Activated naive CD8-positive, alpha-beta T cell treated with anti-CD3 and anti-CD28 coated beads, Interleukin-2, amount 10 ng/mL, durations not matched to agents 7 days and 5 days (primary cell): Measurements from ENCODE around the gene KIF26A. TPM values are rescaled to one million over a fixed set of nuclear protein-coding genes. Genes with fewer than 3 reads are reported as not detected.

Source experiments
- ATAC-seq: fragments of 150-1000 bp; cut with Tn5 transposase; one replicate; pipeline ENCODE4 v1.10.0; 2021; ENCODE audit warnings: low read depth, moderate library complexity
- POLR2A ChIA-PET: fragments of 350-600 bp; sonication (Branson Sonifier 250); formaldehyde crosslinking; loops from one replicate; lab custom pipeline; 2021; ENCODE audit warnings: antibody characterized with exemption; lab: Charles Lee
- DNase-seq: peaks from one replicate; pipeline ENCODE4 v3.0.0; 2021
- H3K27ac Mint-ChIP-seq: one replicate; pipeline ENCODE4 v1.8.0; 2022; ENCODE audit warnings: mild to moderate bottlenecking, mixed read lengths
- H3K27me3 Mint-ChIP-seq: one replicate; pipeline ENCODE4 v1.8.0; 2022; ENCODE audit warnings: mild to moderate bottlenecking, moderate library complexity, mixed read lengths
- H3K36me3 Mint-ChIP-seq: one replicate; pipeline ENCODE4 v1.8.0; 2021; ENCODE audit warnings: mild to moderate bottlenecking, mixed read lengths
- H3K4me1 Mint-ChIP-seq: one replicate; pipeline ENCODE4 v1.8.0; 2021; ENCODE audit warnings: mixed read lengths
- H3K4me3 Mint-ChIP-seq: one replicate; pipeline ENCODE4 v1.8.0; 2022; ENCODE audit warnings: mild to moderate bottlenecking, moderate library complexity, mixed read lengths
- H3K9me3 Mint-ChIP-seq: one replicate; pipeline ENCODE4 v1.8.0; 2021; ENCODE audit warnings: mixed read lengths
- total RNA-seq, 2 experiments: library from RNA; stranded (reverse); gene quantifications; one replicate each; pipeline ENCODE4 v1.2.3, GENCODE V29; 2021

Gene KIF26A
- total RNA-seq, 2 experiments from 2014 or later: 0.17 to 0.26 TPM

DNA sequence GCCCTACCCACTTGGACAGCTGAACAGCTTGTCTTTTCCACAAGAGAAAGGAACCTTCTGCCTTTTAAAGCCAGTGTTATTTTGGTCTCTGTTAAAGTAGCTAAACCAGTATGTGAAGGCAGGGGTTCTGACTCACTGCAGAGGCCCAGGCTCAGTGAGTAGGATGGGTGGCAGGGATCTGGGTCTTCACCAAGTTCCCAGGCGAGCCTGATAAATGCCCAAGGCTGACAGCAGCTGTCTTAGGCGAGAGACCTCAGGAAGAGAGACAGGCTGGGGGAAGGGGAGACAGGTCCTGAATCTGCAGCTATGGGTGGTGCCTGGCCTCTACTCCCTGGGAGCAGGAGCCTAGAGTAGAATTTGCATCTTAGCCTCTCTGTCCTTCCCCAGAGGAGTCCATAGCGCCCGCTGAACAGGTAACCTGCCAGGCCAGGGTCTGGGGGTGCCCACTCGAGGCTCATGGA, 18.1 kb upstream of the KIF26A start:
- ATAC-seq: no peak
- Mint-ChIP-seq H3K36me3 (no peaks in the 10 kb centered on the region), H3K27me3 (peaks cover 41% of the 10 kb centered on the region), H3K4me3 (no peak overlapping the region), H3K4me1 (no peaks in the 10 kb centered on the region), H3K9me3 (peaks cover 5% of the 10 kb centered on the region), H3K27ac (no peak overlapping the region)
- DNase-seq: no peak
- POLR2A ChIA-PET: no interaction called here

DNA sequence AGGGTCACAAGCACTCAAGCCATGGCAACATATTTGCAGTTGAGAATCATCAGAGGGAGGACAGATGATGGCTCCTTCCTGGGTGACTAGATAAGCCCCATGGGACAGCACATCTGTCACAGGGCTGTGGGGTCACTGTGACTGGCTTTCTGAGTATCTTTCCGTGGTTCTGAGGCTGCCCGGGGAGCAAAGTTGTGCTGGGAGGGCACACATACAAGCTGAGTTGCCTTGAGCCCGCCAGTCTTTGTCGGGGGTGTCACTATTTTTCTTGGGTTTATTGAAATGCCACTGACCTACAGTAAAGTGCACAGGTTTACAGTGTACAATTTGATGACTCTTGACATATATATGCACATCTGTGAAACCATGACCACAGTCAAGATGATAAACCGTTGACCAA, 17.2 kb upstream of the KIF26A start:
- peaks cover 5% of the 10 kb centered on the region for H3K9me3 Mint-ChIP-seq
- H3K27me3 Mint-ChIP-seq: peaks cover 43% of the 10 kb centered on the region
- no peak for ATAC-seq
- POLR2A ChIA-PET: no interaction called here
- H3K4me1 Mint-ChIP-seq: no peaks in the 10 kb centered on the region
- H3K27ac Mint-ChIP-seq: no peak overlapping the region
- H3K36me3 Mint-ChIP-seq: no peaks in the 10 kb centered on the region
- DNase-seq: no peak
- no peak overlapping the region for H3K4me3 Mint-ChIP-seq

DNA sequence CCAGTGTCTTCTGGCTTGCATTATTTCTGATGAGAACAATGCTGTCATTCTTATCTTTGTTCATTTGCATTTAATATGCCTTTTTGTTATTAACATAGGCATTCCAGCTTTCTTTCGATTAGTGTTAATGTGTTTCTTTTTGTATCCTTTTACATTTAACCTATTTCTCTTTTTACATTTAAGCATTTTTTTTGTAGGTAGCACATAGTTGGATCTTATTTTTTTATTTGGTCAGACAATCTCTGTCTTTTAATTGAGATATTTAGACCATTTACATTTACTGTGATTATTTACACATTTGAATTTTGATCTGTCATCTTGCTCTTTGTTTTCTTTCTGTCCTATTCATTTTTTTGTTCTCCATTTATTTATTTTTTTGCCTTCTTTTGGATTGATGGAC, 14.5 kb upstream of the KIF26A start:
- Mint-ChIP-seq H3K4me1 (no peaks in the 10 kb centered on the region), H3K4me3 (no peak overlapping the region), H3K27ac (no peak overlapping the region), H3K27me3 (peaks cover 30% of the 10 kb centered on the region), H3K36me3 (no peaks in the 10 kb centered on the region), H3K9me3 (peaks cover 8% of the 10 kb centered on the region)
- no peak for DNase-seq
- POLR2A ChIA-PET: no interaction called here
- no peak for ATAC-seq

DNA sequence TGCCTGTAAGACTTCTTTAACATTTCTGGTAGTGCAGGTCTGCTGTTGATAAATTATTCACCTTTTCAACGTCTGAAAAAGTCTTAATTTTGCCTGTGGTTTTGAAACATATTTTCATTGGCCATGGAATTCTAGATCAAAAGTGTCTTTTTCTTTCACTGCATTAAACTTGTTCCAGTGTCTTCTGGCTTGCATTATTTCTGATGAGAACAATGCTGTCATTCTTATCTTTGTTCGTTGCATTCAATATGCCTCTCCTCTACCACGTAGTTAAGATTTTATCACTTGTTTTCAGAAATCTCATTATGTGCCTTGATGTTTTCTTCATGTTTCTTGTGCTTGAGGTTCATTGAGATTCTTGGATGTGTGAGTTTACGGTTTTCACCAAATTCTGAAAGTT, 13.4 kb upstream of the KIF26A start:
- ATAC-seq (no peak), DNase-seq (no peak)
- H3K36me3 Mint-ChIP-seq: peaks cover 2% of the 10 kb centered on the region
- POLR2A ChIA-PET: no interaction called here
- peaks cover 29% of the 10 kb centered on the region for H3K27me3 Mint-ChIP-seq
- no peak overlapping the region for H3K4me3 Mint-ChIP-seq
- H3K4me1 Mint-ChIP-seq: no peaks in the 10 kb centered on the region
- peaks cover 12% of the 10 kb centered on the region for H3K9me3 Mint-ChIP-seq
- H3K27ac Mint-ChIP-seq: no peak overlapping the region

DNA sequence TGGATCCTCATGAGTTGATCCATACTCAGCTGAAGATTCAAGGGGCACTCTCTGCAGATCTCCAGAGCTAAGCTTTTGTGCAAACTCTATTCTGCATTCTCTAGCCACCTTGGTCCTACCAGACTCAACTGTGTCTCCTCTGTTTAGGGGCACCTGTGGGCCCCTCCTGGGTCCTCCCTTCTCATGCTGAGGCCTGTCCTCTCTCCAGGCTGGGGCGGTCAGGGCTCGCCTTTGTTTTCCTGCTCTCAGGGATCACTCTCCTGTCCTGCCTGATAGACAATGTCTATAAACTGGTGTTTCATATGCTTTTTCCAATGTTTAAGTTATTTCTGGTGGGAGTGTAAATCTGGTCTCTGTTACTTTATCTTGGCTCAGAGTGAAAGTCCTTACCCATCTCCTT, 11.6 kb upstream of the KIF26A start:
- Mint-ChIP-seq H3K27me3 (peaks cover 20% of the 10 kb centered on the region), H3K4me3 (no peak overlapping the region), H3K4me1 (no peaks in the 10 kb centered on the region), H3K27ac (no peak overlapping the region), H3K9me3 (peaks cover 12% of the 10 kb centered on the region), H3K36me3 (peaks cover 2% of the 10 kb centered on the region)
- ATAC-seq (no peak), DNase-seq (no peak)
- POLR2A ChIA-PET: no interaction called here

DNA sequence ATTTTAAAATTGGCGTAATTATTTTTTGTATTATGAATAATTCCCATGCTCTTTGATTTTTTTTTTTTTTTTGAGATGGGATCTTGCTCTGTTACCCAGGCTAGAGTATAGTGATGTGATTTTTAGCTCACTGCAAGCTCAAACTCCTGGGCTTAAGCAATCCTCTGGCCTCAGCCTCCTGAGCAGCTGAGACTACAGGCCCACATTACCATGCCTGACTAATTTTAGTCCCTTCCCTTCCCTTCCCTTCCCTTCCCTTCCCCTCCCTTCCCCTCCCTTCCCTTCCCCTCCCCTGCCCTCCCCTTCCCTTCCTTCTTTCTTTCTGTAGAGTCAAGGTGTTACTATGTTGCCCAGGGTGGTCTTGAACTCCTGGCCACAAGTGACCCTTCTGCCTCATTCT, 9.4 kb upstream of the KIF26A start:
- Mint-ChIP-seq H3K27ac (no peak overlapping the region), H3K27me3 (peaks cover 14% of the 10 kb centered on the region), H3K4me3 (no peak overlapping the region), H3K9me3 (peaks cover 12% of the 10 kb centered on the region), H3K36me3 (peaks cover 2% of the 10 kb centered on the region), H3K4me1 (no peaks in the 10 kb centered on the region)
- DNase-seq (no peak), ATAC-seq (no peak)
- POLR2A ChIA-PET: no interaction called here

DNA sequence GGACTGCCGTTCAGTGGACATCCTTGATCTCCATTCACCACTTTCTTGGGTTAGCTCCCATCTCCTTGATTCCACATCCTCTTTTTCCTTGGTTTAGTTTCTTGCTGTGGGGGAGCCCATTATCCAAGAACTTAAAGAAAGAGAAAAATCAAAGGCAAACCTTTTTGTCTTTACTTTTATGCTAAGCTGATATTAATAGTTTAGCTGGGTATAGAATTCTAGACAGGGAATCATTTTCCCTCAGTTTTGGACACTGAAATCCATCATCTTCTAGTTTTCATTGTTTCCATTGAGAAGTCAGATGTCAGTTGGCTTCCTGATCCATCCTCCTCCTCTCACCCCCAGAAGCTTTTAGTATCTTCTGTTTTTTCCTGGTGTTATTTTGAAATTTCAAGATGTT, 8.8 kb upstream of the KIF26A start:
- no peaks in the 10 kb centered on the region for H3K4me1 Mint-ChIP-seq
- no peak for DNase-seq
- H3K9me3 Mint-ChIP-seq: peaks cover 12% of the 10 kb centered on the region
- no peak for ATAC-seq
- H3K36me3 Mint-ChIP-seq: peaks cover 2% of the 10 kb centered on the region
- POLR2A ChIA-PET: no interaction called here
- H3K4me3 Mint-ChIP-seq: no peak overlapping the region
- H3K27ac Mint-ChIP-seq: no peak overlapping the region
- H3K27me3 Mint-ChIP-seq: peaks cover 16% of the 10 kb centered on the region

DNA sequence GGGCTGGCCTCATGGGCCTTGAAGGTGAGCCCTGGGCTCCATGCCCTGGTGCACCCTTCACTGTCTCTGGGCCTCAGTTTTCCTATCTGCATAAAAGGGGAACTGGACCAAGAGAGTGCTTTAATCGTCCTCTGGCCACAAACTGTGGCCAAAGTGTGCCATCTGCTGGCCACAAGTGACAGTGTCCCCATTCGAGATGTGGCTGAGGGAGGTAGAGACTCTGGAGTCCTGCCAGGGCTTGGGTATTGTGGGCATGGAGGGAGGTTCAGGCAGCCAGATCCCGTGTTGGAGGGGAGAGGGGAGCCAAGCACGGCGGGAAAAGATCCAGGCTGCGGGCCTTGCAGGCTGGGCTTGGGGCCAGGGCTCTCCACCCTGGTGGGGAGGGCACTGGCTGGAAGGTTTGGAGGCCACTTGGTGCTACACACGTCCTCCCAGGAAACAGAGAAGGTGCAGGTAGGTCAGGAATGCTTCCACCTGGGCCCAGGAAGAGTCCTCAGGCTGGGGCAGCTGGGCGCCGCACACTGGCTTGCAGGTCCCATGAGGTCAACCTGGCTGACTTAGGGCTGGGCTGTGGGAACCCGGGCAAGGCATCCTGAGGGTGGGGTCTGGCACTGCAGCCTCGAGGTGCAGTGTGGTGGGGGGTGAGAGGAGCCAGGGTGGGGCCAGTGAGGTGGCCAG, 7.3 kb upstream of the KIF26A start:
- Mint-ChIP-seq H3K27ac (no peak overlapping the region), H3K27me3 (peaks cover 22% of the 10 kb centered on the region), H3K4me3 (no peak overlapping the region), H3K9me3 (peaks cover 8% of the 10 kb centered on the region), H3K4me1 (no peaks in the 10 kb centered on the region), H3K36me3 (peaks cover 2% of the 10 kb centered on the region)
- ATAC-seq: no peak
- peak; percentile 34 for DNase-seq
- POLR2A ChIA-PET: no interaction called here

DNA sequence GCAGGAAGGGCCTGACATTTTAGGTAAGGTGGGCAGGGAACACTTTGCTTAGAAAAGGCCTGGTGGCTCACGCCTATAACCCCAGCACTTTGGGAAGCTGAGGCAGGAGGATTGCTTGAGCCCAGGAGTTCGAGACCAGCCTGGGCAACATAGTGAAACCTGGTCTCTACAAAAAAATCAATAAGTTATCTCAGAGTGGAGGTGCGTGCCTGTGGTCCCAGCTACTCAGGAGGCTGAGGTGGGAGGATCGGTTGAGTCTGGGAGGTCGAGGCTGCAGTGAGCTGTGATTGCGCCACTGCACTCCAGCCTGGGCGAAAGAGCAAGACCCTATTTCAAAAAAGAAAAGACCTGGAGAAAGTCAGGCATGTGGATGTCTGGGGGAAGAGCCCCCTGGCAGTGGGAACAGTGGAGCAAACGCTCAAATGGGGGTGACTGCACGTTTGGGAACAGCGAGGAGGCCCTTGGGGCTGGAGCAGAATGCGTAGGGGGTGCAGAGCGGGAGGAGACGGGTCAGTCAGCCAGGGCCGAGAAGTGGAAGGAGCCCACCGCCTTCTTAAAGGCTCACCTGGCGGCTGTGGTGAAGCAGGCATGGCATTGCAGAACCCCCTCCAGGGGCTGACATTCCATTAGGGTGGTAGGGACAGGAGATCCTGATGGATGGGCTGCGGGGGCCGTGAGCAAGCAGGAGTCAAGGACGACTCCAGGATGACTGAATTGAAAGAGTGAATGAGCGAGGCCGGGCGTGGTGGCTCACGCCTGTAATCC, 6.2 kb upstream of the KIF26A start:
- H3K4me1 Mint-ChIP-seq: no peaks in the 10 kb centered on the region
- POLR2A ChIA-PET: no interaction called here
- peaks cover 6% of the 10 kb centered on the region for H3K9me3 Mint-ChIP-seq
- no peak overlapping the region for H3K4me3 Mint-ChIP-seq
- DNase-seq: no peak
- ATAC-seq: no peak
- H3K27ac Mint-ChIP-seq: no peak overlapping the region
- H3K27me3 Mint-ChIP-seq: peaks cover 27% of the 10 kb centered on the region
- peaks cover 2% of the 10 kb centered on the region for H3K36me3 Mint-ChIP-seq

DNA sequence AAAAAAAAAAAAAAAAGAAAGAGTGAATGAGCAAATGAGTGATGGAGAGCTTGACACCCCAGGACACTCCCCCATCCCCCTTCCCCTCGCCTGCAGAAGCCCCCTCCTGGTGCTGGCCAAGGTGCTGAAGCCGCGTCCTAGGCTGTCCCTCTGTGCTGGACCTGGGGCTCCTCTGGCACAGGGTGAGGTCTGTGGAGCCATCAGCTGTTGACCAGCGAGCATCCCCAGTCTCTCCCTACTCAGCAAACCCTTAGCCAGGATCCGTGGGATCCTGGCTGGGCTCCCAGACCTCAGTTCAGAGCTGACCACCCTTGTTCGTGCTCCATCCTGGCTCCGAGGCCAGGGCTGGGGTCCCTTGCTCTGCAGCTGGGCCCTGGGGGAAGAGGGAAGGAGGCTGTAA, 5.4 kb upstream of the KIF26A start:
- Mint-ChIP-seq H3K9me3 (peaks cover 6% of the 10 kb centered on the region), H3K4me1 (no peaks in the 10 kb centered on the region), H3K36me3 (peaks cover 2% of the 10 kb centered on the region), H3K27me3 (peaks cover 29% of the 10 kb centered on the region), H3K4me3 (no peak overlapping the region), H3K27ac (no peak overlapping the region)
- ATAC-seq (no peak), DNase-seq (no peak)
- POLR2A ChIA-PET: no interaction called here

DNA sequence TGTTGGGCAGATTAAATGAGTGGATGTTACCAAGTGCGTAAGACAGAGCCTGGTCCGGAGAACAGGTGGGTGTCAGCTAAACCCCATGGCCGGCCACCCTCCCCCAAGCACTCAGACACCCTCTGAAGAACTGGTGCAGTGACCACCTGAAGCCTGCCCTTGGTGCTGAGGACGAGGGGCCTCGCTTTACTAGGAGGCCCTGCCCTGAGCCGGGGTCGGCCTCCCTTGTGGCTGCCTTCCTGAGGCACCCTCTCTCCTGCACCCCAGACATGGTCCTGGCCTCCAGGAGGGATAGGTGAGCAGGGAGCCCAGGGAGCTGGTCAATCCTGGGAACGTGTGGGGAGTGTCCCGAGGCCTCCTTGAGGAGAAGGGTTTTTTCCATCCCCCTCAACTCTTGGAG, 4.9 kb upstream of the KIF26A start:
- H3K27ac Mint-ChIP-seq: no peak overlapping the region
- POLR2A ChIA-PET: no interaction called here
- DNase-seq (no peak), ATAC-seq (no peak)
- no peak overlapping the region for H3K4me3 Mint-ChIP-seq
- H3K9me3 Mint-ChIP-seq: peaks cover 5% of the 10 kb centered on the region
- H3K36me3 Mint-ChIP-seq: peaks cover 2% of the 10 kb centered on the region
- H3K27me3 Mint-ChIP-seq: peaks cover 29% of the 10 kb centered on the region
- no peaks in the 10 kb centered on the region for H3K4me1 Mint-ChIP-seq

DNA sequence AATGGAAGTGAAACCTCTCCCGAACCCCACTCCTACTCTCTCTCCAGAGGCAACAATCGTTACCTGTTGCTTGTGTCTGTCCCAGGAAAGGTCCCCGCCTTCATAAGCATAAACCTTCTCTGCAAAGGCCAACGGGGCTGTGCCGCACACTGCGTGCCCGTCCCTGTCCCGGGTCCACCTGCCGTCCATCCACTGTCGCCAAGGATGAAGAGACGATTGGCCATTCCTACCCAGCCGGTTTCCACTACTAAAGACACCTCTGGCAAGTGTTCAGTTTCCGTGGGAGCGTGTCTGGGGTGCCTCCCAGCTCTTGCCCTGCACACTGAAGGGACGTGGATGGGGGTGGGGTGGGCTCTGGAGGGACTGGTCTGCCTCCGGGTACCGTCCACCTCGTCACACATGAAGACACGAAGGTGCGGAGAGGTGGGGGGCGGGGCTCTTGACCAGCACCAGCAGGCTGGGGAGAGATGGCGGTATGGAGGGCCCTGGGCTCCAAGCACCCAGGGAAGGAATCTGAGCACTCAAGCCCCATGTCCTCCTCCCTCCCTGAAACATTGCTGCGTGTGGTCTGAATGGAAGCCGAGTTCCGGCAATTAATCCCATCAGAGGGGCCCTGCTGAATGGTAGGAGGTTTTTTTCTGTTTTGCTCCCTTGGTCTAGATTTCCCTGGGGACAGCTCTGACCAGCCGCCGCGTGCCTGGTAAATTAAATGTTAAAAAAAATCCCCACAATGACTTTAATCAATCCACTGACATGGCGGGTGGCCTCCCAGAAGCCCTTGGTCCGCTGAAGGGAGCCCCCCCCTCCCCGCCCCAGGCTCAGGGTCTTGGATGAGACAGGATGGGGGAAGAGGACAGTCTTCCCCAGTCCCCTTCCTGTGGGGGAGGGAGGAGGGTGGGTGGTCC, 4.1 kb upstream of the KIF26A start:
- H3K4me1 Mint-ChIP-seq: no peaks in the 10 kb centered on the region
- POLR2A ChIA-PET: no interaction called here
- H3K4me3 Mint-ChIP-seq: no peak overlapping the region
- H3K9me3 Mint-ChIP-seq: peaks cover 4% of the 10 kb centered on the region
- H3K36me3 Mint-ChIP-seq: peaks cover 2% of the 10 kb centered on the region
- no peak overlapping the region for H3K27ac Mint-ChIP-seq
- H3K27me3 Mint-ChIP-seq: peaks cover 29% of the 10 kb centered on the region
- no peak for DNase-seq
- ATAC-seq: no peak

DNA sequence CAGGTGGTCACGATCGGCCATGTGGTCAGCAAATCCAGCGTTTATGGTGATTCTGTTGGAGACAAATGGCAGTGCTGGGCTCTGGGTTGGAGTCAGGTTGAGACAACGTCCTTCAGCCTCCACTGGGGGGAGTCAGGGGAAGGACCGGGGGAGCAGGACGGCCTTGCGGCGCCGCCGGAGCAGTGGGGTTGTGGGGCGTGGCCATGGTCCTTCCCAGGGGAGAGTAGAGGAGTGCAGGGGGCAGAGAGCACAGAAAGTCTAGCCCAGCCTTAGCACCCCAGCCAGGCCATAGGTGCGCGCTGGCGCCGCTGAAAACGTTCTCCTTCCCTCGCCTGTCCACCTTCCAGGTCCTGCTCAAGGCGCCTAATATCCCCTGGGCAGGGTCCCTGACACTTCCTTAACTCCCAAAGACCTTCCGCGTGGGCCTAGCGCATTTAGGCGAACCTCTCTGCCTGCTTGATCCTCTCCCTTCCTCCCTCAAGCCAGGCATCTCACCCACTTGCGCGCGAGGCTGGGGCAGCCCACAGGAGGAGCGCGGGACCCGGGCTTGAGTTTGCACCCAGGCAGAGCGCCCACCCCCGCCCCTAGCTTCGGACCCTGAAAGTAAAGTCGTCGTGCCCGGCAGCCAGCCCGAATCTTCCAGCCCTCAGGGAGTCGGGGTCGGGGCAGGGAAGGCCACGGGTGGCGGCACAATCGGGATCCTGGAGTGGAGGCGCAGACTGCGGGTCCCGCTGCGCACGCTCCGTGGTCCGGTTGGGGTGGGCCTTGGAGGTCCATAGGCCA, 3.1 kb upstream of the KIF26A start:
- DNase-seq: peak; percentile 33
- H3K9me3 Mint-ChIP-seq: no peaks in the 10 kb centered on the region
- peaks cover 33% of the 10 kb centered on the region for H3K27me3 Mint-ChIP-seq
- POLR2A ChIA-PET: no interaction called here
- H3K27ac Mint-ChIP-seq: no peak overlapping the region
- no peaks in the 10 kb centered on the region for H3K36me3 Mint-ChIP-seq
- H3K4me3 Mint-ChIP-seq: no peak overlapping the region
- ATAC-seq: no peak
- no peaks in the 10 kb centered on the region for H3K4me1 Mint-ChIP-seq
